WTC11 (cell line): ENCODE results near the gene TMCC1. TPM values are rescaled to one million over a fixed set of nuclear protein-coding genes. Genes with fewer than 3 reads are reported as not detected.

Source experiments
- ATAC-seq: fragments of 200-7000 bp; cut with Tn5 transposase; 2 replicates; pipeline ENCODE4 v1.10.0; 2021; ENCODE audit warnings: mild to moderate bottlenecking, moderate library complexity
- CTCF ChIA-PET: fragments of 300-600 bp; sonication (Branson Sonifier 250); formaldehyde crosslinking; loops from one replicate; lab custom pipeline; 2021; ENCODE audit warnings: antibody characterized with exemption; lab: Charles Lee
- POLR2A ChIA-PET: fragments of 350-600 bp; sonication (Branson Sonifier 250); formaldehyde crosslinking; loops from one replicate; lab custom pipeline; 2021; ENCODE audit warnings: antibody characterized with exemption; lab: Charles Lee
- DNase-seq: peaks from one replicate; pipeline ENCODE4 v3.0.0; 2021; ENCODE audit warnings: low spot score
- H3K27ac Mint-ChIP-seq: 2 replicates; pipeline ENCODE4 v1.8.0; 2021; ENCODE audit warnings: mixed read lengths
- H3K27me3 Mint-ChIP-seq: 2 replicates; pipeline ENCODE4 v1.8.0; 2021; ENCODE audit warnings: low read depth, mild to moderate bottlenecking, moderate library complexity, mixed read lengths
- H3K36me3 Mint-ChIP-seq: 2 replicates; pipeline ENCODE4 v1.8.0; 2021; ENCODE audit warnings: mixed read lengths
- H3K4me1 Mint-ChIP-seq: 2 replicates; pipeline ENCODE4 v1.8.0; 2022; ENCODE audit warnings: mixed read lengths
- H3K4me3 Mint-ChIP-seq: 2 replicates; pipeline ENCODE4 v1.8.0; 2021; ENCODE audit warnings: mild to moderate bottlenecking, moderate library complexity, mixed read lengths
- H3K9me3 Mint-ChIP-seq: 2 replicates; pipeline ENCODE4 v1.8.0; 2021; ENCODE audit warnings: mixed read lengths
- AFF4 ChIP-seq: sonication (generic); formaldehyde crosslinking; IDR thresholded peaks from 2 replicates; pipeline ENCODE4 v1.8.1; 2023; ENCODE audit warnings: mild to moderate bottlenecking, missing genetic modification reagents, borderline replicate concordance
- CREB1 ChIP-seq: sonication (generic); formaldehyde crosslinking; IDR thresholded peaks from 2 replicates; pipeline ENCODE4 v1.8.0; 2023; ENCODE audit warnings: mild to moderate bottlenecking, missing genetic modification reagents
- CREM ChIP-seq: sonication (generic); formaldehyde crosslinking; IDR thresholded peaks from 2 replicates; pipeline ENCODE4 v1.8.1; 2022; ENCODE audit warnings: mild to moderate bottlenecking, missing genetic modification reagents, moderate library complexity
- ESRRA ChIP-seq: sonication (generic); formaldehyde crosslinking; IDR thresholded peaks from 2 replicates; pipeline ENCODE4 v1.8.1; 2022; ENCODE audit warnings: mild to moderate bottlenecking, missing genetic modification reagents, borderline replicate concordance
- ETV6 ChIP-seq: sonication (generic); formaldehyde crosslinking; IDR thresholded peaks from 2 replicates; pipeline ENCODE4 v1.8.1; 2022; ENCODE audit warnings: mild to moderate bottlenecking, missing genetic modification reagents
- FOXP1 ChIP-seq: sonication (generic); formaldehyde crosslinking; IDR thresholded peaks from 2 replicates; pipeline ENCODE4 v1.8.0; 2022; ENCODE audit warnings: missing genetic modification reagents, mild to moderate bottlenecking, moderate library complexity, borderline replicate concordance
- GRHL2 ChIP-seq: fragments of 250-450 bp; sonication (Bioruptor Pico); IDR thresholded peaks from 2 replicates; pipeline ENCODE4 v1.8.0; 2022; ENCODE audit warnings: mild to moderate bottlenecking, moderate library complexity; ENCODE audit not compliant: insufficient replicate concordance, severe bottlenecking
- MXD4 ChIP-seq: fragments of 250-450 bp; sonication (Bioruptor Pico); IDR thresholded peaks from 2 replicates; pipeline ENCODE4 v1.8.0; 2021; ENCODE audit warnings: mild to moderate bottlenecking, moderate library complexity, borderline replicate concordance
- USF2 ChIP-seq: sonication (generic); formaldehyde crosslinking; IDR thresholded peaks from 2 replicates; pipeline ENCODE4 v1.8.1; 2023; ENCODE audit warnings: mild to moderate bottlenecking, missing genetic modification reagents, moderate library complexity
- ZNF138 ChIP-seq: sonication (generic); formaldehyde crosslinking; conservative IDR thresholded peaks from 2 replicates; pipeline ENCODE4 v1.8.1; 2022; ENCODE audit warnings: mild to moderate bottlenecking, moderate library complexity, missing genetic modification reagents
- ZNF396 ChIP-seq: fragments of 250-450 bp; sonication (Bioruptor Pico); IDR thresholded peaks from 2 replicates; pipeline ENCODE4 v1.8.0; 2021; ENCODE audit warnings: mild to moderate bottlenecking, moderate library complexity, borderline replicate concordance
- ZNF423 ChIP-seq: fragments of 250-450 bp; sonication (Bioruptor Pico); IDR thresholded peaks from 2 replicates; pipeline ENCODE4 v2.1.2; 2022; ENCODE audit warnings: mild to moderate bottlenecking, moderate library complexity
- ZNF512 ChIP-seq: sonication (generic); formaldehyde crosslinking; IDR thresholded peaks from 2 replicates; pipeline ENCODE4 v1.8.1; 2022; ENCODE audit warnings: missing genetic modification reagents, borderline replicate concordance
- total RNA-seq: library from RNA; stranded (reverse); gene quantifications from 3 replicates; pipeline ENCODE4 v1.2.3, GENCODE V29; 2021
- TF ChIP-seq, protein P1 (sequence below): sonication (generic); formaldehyde crosslinking; IDR thresholded peaks from 2 replicates; pipeline ENCODE4 v1.8.1; 2022; ENCODE audit warnings: low read depth, mild to moderate bottlenecking, moderate library complexity, missing genetic modification reagents, borderline replicate concordance
- TF ChIP-seq, protein P2 (sequence below): sonication (generic); formaldehyde crosslinking; IDR thresholded peaks from 2 replicates; pipeline ENCODE4 v1.8.1; 2023; ENCODE audit warnings: mild to moderate bottlenecking, missing genetic modification reagents, moderate library complexity
- TF ChIP-seq, protein P3 (sequence below): fragments of 250-450 bp; sonication (Bioruptor Pico); IDR thresholded peaks from 2 replicates; pipeline ENCODE4 v1.9.0; 2021; ENCODE audit warnings: mild to moderate bottlenecking, borderline replicate concordance

The TMCC1 gene
- total RNA-seq, 1 experiment from 2014 or later, result 29.3 TPM

DNA sequence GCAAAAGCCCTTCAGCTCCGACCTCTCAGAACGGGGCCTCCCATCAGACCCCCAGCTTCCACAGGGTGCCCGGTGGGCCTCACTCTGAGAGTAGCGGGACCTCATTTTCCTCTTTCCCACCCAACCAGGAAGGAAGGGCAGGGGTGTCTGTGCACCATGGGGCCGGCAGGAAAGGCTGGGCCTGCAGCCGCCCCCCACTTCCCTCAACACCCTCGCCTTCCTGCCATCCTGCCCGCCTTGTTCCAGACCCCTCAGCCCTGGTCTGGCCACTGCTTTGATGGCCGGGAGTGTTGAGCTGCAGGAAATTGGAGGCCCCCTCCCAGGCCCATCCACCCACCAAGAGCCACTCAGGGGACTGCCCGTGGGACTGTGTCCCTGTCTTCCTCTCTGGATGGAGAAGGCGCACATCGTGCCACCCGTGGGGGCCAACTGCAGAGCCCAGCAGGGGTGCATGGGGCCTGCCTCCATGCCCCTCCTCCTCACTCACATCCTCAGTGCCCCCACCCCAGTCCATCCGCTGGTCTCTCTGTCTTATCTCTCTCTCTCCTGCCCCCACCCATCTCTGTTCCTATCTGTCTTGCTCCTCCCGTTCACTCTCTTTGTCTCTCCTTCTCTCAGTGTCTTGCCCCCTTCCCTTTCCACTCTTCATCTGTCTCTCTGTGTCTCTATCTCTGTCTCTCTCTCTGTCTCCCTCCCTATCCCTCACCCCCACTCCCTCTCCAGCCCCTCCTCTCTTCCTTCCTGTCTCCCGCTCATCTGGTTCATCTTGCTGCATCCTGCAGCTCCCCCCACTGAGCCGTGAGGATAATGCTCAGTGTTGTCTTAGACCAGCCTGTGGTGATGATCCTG lies 285.2 kb downstream of the TMCC1 start:
- H3K27ac Mint-ChIP-seq, result no peak overlapping the region
- peaks cover 58% of the 10 kb centered on the region for H3K4me1 Mint-ChIP-seq
- no peaks in the 10 kb centered on the region for H3K9me3 Mint-ChIP-seq
- DNase-seq (peak; percentile 54), ATAC-seq (peak; percentile 23)
- ChIA-PET POLR2A (interaction anchor here (0.6 to 1.0 kb wide), 2 partner anchors 16 to 168 kb away, joined by 3 read pairs; partner anchors contain the start of genes IFT122 and MBD4), CTCF (interaction anchor here (0.5 to 2.6 kb wide), 11 partner anchors 9 to 225 kb away, joined by 3 to 30 read pairs (median 5); no protein-coding TSS in a partner anchor)
- H3K36me3 Mint-ChIP-seq, result no peaks in the 10 kb centered on the region
- peak overlapping the region; percentile 82; the same call in 1 of the 2 replicates for H3K4me3 Mint-ChIP-seq
- peaks cover 38% of the 10 kb centered on the region for H3K27me3 Mint-ChIP-seq
- 0 out of 2 replicates have a peak, but pooled peaks have one; percentile 14 for TF ChIP-seq USF2 (CRISPR knock-in tag)
- TF ChIP-seq ETV6 (CRISPR knock-in tag), result peak; percentile 76
- no peak for TF ChIP-seq ZNF423

- CTCF ChIA-PET, result interaction anchor here (0.6 to 2.6 kb wide), 4 partner anchors 19 to 224 kb away, joined by 3 to 30 read pairs (median 9); no protein-coding TSS in a partner anchor
- no peak for TF ChIP-seq ESRRA (CRISPR knock-in tag)
- TF ChIP-seq AFF4 (CRISPR knock-in tag), result no peak
- no peak for TF ChIP-seq ZNF138
- no peak for TF ChIP-seq CREB1 (CRISPR knock-in tag)
- TF ChIP-seq MXD4 (CRISPR knock-in tag), result no peak
- no peak for TF ChIP-seq ZNF396 (CRISPR knock-in tag)
- TF ChIP-seq GRHL2, result no peak
- TF ChIP-seq FOXP1, result no peak
- TF ChIP-seq, protein P1, sequence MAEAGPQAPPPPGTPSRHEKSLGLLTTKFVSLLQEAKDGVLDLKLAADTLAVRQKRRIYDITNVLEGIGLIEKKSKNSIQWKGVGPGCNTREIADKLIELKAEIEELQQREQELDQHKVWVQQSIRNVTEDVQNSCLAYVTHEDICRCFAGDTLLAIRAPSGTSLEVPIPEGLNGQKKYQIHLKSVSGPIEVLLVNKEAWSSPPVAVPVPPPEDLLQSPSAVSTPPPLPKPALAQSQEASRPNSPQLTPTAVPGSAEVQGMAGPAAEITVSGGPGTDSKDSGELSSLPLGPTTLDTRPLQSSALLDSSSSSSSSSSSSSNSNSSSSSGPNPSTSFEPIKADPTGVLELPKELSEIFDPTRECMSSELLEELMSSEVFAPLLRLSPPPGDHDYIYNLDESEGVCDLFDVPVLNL (CRISPR knock-in tag), result no peak
- TF ChIP-seq, protein P2, sequence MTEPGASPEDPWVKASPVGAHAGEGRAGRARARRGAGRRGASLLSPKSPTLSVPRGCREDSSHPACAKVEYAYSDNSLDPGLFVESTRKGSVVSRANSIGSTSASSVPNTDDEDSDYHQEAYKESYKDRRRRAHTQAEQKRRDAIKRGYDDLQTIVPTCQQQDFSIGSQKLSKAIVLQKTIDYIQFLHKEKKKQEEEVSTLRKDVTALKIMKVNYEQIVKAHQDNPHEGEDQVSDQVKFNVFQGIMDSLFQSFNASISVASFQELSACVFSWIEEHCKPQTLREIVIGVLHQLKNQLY, result no peak
- TF ChIP-seq CREM (CRISPR knock-in tag), result no peak
- TF ChIP-seq, protein P3, sequence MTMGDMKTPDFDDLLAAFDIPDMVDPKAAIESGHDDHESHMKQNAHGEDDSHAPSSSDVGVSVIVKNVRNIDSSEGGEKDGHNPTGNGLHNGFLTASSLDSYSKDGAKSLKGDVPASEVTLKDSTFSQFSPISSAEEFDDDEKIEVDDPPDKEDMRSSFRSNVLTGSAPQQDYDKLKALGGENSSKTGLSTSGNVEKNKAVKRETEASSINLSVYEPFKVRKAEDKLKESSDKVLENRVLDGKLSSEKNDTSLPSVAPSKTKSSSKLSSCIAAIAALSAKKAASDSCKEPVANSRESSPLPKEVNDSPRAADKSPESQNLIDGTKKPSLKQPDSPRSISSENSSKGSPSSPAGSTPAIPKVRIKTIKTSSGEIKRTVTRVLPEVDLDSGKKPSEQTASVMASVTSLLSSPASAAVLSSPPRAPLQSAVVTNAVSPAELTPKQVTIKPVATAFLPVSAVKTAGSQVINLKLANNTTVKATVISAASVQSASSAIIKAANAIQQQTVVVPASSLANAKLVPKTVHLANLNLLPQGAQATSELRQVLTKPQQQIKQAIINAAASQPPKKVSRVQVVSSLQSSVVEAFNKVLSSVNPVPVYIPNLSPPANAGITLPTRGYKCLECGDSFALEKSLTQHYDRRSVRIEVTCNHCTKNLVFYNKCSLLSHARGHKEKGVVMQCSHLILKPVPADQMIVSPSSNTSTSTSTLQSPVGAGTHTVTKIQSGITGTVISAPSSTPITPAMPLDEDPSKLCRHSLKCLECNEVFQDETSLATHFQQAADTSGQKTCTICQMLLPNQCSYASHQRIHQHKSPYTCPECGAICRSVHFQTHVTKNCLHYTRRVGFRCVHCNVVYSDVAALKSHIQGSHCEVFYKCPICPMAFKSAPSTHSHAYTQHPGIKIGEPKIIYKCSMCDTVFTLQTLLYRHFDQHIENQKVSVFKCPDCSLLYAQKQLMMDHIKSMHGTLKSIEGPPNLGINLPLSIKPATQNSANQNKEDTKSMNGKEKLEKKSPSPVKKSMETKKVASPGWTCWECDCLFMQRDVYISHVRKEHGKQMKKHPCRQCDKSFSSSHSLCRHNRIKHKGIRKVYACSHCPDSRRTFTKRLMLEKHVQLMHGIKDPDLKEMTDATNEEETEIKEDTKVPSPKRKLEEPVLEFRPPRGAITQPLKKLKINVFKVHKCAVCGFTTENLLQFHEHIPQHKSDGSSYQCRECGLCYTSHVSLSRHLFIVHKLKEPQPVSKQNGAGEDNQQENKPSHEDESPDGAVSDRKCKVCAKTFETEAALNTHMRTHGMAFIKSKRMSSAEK (CRISPR knock-in tag), result no peak
- no peak for TF ChIP-seq ZNF512 (CRISPR knock-in tag)
These were observed 286.0 kb downstream of the TMCC1 start for GRCh38 chr3:129607391-129608068.

More at GRCh38 chr3:129607391-129608068, 286.0 kb downstream of the TMCC1 start:
- Mint-ChIP-seq H3K27ac (peak overlapping the region; percentile 63; the same call in 1 of the 2 replicates), H3K36me3 (no peaks in the 10 kb centered on the region), H3K4me3 (peak overlapping the region; percentile 82), H3K4me1 (peaks cover 61% of the 10 kb centered on the region), H3K9me3 (no peaks in the 10 kb centered on the region), H3K27me3 (peaks cover 39% of the 10 kb centered on the region)
- POLR2A ChIA-PET, result interaction anchor here (0.6 kb wide), 1 partner anchor 44 kb away, joined by 6 read pairs; no protein-coding TSS in a partner anchor
- ATAC-seq (no peak), DNase-seq (no peak)
